ENCODE results near the gene RNF31. TPM values are rescaled to one million over a fixed set of nuclear protein-coding genes. Genes with fewer than 3 reads are reported as not detected.

The RNF31 gene
- polyA plus RNA-seq, 2 of the 4 experiments (the other 2 are of a cell fraction), result 5.7 to 20.8 TPM

GRCh38 chr14:24192933-24193332 lies 45.6 kb downstream of the RNF31 start:
- H3K4me1 ChIP-seq, result peaks cover 21% of the 10 kb centered on the region
- no peak overlapping the region for H3K4me3 ChIP-seq
- CTCF ChIA-PET, result interaction anchor here (0.8 to 1.4 kb wide), 2 partner anchors 45 to 239 kb away, joined by 3 read pairs; no protein-coding TSS in a partner anchor
- TF ChIP-seq KDM1A (IDR thresholded peaks at IDR 0.05; ENCODE audit: low read depth) (no peak), HOXA7 (CRISPR knock-in tag; IDR thresholded peaks at IDR 0.05) (no peak), ZSCAN20 (CRISPR knock-in tag; IDR thresholded peaks at IDR 0.05) (no peak), EHMT2 (IDR thresholded peaks at IDR 0.05; ENCODE audit: low read depth) (no peak), FOXS1 (CRISPR knock-in tag; IDR thresholded peaks at IDR 0.05) (no peak), TFCP2L1 (CRISPR knock-in tag; IDR thresholded peaks at IDR 0.05) (no peak), MAZ (IDR thresholded peaks at IDR 0.05; ENCODE audit: borderline replicate concordance, low read depth, low read length) (no peak), SREBF2 (IDR thresholded peaks at IDR 0.05) (no peak), ATOH8 (CRISPR knock-in tag; IDR thresholded peaks at IDR 0.05; ENCODE audit: low read depth) (no peak), JUN (IDR thresholded peaks at IDR 0.05) (no peak), REST (IDR thresholded peaks at IDR 0.05) (no peak), HDAC2 (IDR thresholded peaks at IDR 0.05) (no peak), RCOR1 (IDR thresholded peaks at IDR 0.05; ENCODE audit: low read depth, low read length) (no peak), HEYL (CRISPR knock-in tag; IDR thresholded peaks at IDR 0.05) (no peak), POLR2AphosphoS2 (conservative IDR thresholded peaks at IDR 0.05; ENCODE audit: low read length) (no peak), RARB (CRISPR knock-in tag; IDR thresholded peaks at IDR 0.05) (no peak)
- H3K27ac ChIP-seq, result no peak overlapping the region
- ATAC-seq (no peak), FAIRE-seq (no peak), DNase-seq (ENCODE audit: low read depth in 1 of 2, low spot score in 1 of 2) (no peak)
- H3K4me2 ChIP-seq, result no peak overlapping the region
- WGBS (ENCODE audit: missing lambda C conversion rate), result 91% methylated on average over 14 of the region's 15 CpGs
- POLR2A ChIA-PET, result no interaction called here
- no peaks in the 10 kb centered on the region for H3K9me3 ChIP-seq

GRCh38 chr14:24194186-24194872 lies 47.0 kb downstream of the RNF31 start:
- CTCF ChIA-PET, result interaction anchor here (1.4 to 1.9 kb wide), 3 partner anchors 33 to 237 kb away, joined by 3 to 9 read pairs (median 5); partner anchors contain the start of gene IRF9
- no peak for FAIRE-seq
- H3K27ac ChIP-seq, result peak overlapping the region; percentile 88 to 98
- no peak for ATAC-seq
- 92% methylated on average over 7 of the region's 7 CpGs for WGBS (ENCODE audit: missing lambda C conversion rate)
- H3K4me2 ChIP-seq, result peak overlapping the region; percentile 77
- DNase-seq (ENCODE audit: low read depth in 1 of 2, low spot score in 1 of 2), result no peak
- peaks cover 17% of the 10 kb centered on the region for H3K4me1 ChIP-seq
- POLR2A ChIA-PET, result interaction anchor here (1.8 kb wide), 1 partner anchor 47 kb away, joined by 7 read pairs; the partner anchor contains the start of gene RNF31
- no peaks in the 10 kb centered on the region for H3K9me3 ChIP-seq
- TF ChIP-seq KDM5A (IDR thresholded peaks at IDR 0.05), result no peak
- no peak for TF ChIP-seq JUNB (IDR thresholded peaks at IDR 0.05)
- TF ChIP-seq REST (IDR thresholded peaks at IDR 0.05), result no peak
- TF ChIP-seq HEYL (CRISPR knock-in tag; IDR thresholded peaks at IDR 0.05), result no peak
- TF ChIP-seq RARB (CRISPR knock-in tag; IDR thresholded peaks at IDR 0.05), result no peak
- peak overlapping the region; percentile 62 for H3K4me3 ChIP-seq
